KMS-11 (cell line): ENCODE data around the gene CRADD.

ENCODE experiments used
- H2AFZ ChIP-seq: fragments of 200-600 bp; sonication (generic); 2 replicates; pipeline ENCODE4 v1.6.1; 2016; ENCODE audit warnings: antibody characterized with exemption, mixed run types, low read depth
- H3K27ac ChIP-seq: fragments of 200-600 bp; sonication (generic); 2 replicates; pipeline ENCODE4 v1.6.1; 2016; ENCODE audit warnings: mild to moderate bottlenecking, mixed run types
- H3K27me3 ChIP-seq: fragments of 200-600 bp; sonication (generic); 2 replicates; pipeline ENCODE4 v1.6.1; 2017; ENCODE audit warnings: mild to moderate bottlenecking, low read depth, mixed run types, moderate library complexity; ENCODE audit not compliant: insufficient read depth
- H3K36me3 ChIP-seq: fragments of 200-600 bp; sonication (generic); 2 replicates; pipeline ENCODE4 v1.6.1; 2017; ENCODE audit warnings: mild to moderate bottlenecking, mixed run types; ENCODE audit not compliant: insufficient read depth
- H3K4me1 ChIP-seq: fragments of 200-600 bp; sonication (generic); 2 replicates; pipeline ENCODE4 v1.6.1; 2016; ENCODE audit warnings: mild to moderate bottlenecking, low read depth, mixed run types; ENCODE audit not compliant: poor library complexity, severe bottlenecking
- H3K4me2 ChIP-seq: fragments of 200-600 bp; sonication (generic); 2 replicates; pipeline ENCODE4 v1.7.0; 2016; ENCODE audit warnings: mild to moderate bottlenecking, mixed run types
- H3K4me3 ChIP-seq: fragments of 200-600 bp; sonication (generic); IDR thresholded peaks from 2 replicates; pipeline ENCODE4 v1.6.1; 2017; ENCODE audit warnings: low read depth, low read length, mixed read lengths; ENCODE audit not compliant: insufficient read depth
- H3K79me2 ChIP-seq: fragments of 200-600 bp; sonication (generic); 2 replicates; pipeline ENCODE4 v1.6.1; 2016; ENCODE audit warnings: low read depth, mixed run types; ENCODE audit not compliant: insufficient read depth
- H3K9ac ChIP-seq: fragments of 200-600 bp; sonication (generic); 2 replicates; pipeline ENCODE4 v1.6.1; 2016; ENCODE audit warnings: mild to moderate bottlenecking, mixed run types
- H4K20me1 ChIP-seq: fragments of 200-600 bp; sonication (generic); 2 replicates; pipeline ENCODE4 v1.6.1; 2016; ENCODE audit warnings: mild to moderate bottlenecking, mixed run types; ENCODE audit not compliant: insufficient read depth
- TF ChIP-seq, protein P1 (sequence below): fragments of 200-600 bp; sonication (generic); conservative IDR thresholded peaks from 2 replicates; pipeline ENCODE4 v1.6.1; 2017; ENCODE audit warnings: low read depth, mild to moderate bottlenecking, antibody characterized with exemption, low read length, moderate library complexity, mixed read lengths

Gene CRADD

DNA sequence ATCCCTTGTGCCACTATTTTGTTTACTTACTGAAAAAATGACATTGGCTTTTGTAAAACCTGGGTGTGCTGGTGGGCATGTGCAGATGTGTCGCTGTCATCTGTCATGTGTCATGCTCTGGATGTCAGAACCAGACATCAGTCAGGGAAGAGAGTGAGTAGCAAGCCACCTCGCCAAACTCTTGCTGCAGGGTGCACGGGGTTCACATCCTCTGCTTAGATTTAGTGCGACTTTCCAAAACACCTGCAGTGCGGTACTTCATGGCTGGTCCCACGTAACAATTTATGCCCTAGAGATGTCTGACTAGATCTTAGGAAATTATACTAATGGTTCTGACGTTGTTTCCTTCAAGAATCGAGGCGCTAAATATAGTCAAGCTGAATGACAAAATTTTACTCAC, 106.7 kb downstream of the CRADD start:
- H2AFZ ChIP-seq, result peak overlapping the region; percentile 20; the same call in 1 of the 2 replicates
- peak overlapping the region; percentile 52 for H3K4me2 ChIP-seq

DNA sequence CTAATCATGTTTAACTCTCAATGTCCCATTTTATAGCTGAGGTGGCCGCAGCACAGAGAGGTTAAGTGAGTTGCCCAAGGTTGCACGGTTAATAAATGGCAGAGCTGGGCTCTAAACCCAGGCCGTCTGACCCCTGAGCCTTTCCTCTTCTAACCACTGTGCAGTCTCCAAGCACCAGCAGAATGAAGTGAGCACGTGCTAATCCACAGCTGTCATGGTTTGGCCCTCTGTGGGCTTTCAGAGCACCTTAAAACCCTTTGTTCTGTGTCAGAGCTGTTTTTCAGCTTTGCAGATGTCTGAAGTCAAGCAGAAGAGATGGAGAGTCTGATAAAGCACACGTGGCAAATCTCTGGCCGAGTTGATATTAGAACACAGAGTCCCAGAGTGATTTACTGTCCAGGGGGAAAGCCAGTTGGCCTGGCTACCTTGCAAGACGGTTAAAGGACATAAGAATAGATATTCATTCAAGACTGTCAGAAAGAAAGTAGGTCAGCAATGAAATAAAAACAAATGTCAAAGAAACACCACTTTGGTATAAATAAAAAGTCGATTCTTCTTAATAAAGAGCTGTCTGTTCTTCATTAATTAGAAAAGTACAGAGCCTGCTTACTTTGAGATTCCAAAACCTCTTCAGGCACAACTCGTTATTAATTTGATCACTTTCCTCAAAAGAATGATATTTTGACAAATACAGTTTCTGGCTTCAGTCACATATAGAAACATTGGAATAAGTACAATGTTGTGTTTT, 107.3 kb downstream of the CRADD start:
- peak overlapping the region; percentile 20; the same call in 1 of the 2 replicates for H2AFZ ChIP-seq
- H3K27ac ChIP-seq, result peak overlapping the region; percentile 51
- TF ChIP-seq, protein P1, sequence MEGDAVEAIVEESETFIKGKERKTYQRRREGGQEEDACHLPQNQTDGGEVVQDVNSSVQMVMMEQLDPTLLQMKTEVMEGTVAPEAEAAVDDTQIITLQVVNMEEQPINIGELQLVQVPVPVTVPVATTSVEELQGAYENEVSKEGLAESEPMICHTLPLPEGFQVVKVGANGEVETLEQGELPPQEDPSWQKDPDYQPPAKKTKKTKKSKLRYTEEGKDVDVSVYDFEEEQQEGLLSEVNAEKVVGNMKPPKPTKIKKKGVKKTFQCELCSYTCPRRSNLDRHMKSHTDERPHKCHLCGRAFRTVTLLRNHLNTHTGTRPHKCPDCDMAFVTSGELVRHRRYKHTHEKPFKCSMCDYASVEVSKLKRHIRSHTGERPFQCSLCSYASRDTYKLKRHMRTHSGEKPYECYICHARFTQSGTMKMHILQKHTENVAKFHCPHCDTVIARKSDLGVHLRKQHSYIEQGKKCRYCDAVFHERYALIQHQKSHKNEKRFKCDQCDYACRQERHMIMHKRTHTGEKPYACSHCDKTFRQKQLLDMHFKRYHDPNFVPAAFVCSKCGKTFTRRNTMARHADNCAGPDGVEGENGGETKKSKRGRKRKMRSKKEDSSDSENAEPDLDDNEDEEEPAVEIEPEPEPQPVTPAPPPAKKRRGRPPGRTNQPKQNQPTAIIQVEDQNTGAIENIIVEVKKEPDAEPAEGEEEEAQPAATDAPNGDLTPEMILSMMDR, result no peak

More for the DNA sequence above, 106.7 kb downstream of the CRADD start:
- Histone ChIP-seq H3K36me3 (no peaks in the 10 kb centered on the region), H4K20me1 (no peaks in the 10 kb centered on the region), H3K4me3 (no peak overlapping the region), H3K9ac (no peak overlapping the region; the same call in 1 of the 2 replicates), H3K4me1 (peaks cover 37% of the 10 kb centered on the region), H3K27me3 (no peaks in the 10 kb centered on the region), H3K79me2 (no peaks in the 10 kb centered on the region), H3K27ac (peak overlapping the region; percentile 51)
- TF ChIP-seq, protein P1, result no peak

DNA sequence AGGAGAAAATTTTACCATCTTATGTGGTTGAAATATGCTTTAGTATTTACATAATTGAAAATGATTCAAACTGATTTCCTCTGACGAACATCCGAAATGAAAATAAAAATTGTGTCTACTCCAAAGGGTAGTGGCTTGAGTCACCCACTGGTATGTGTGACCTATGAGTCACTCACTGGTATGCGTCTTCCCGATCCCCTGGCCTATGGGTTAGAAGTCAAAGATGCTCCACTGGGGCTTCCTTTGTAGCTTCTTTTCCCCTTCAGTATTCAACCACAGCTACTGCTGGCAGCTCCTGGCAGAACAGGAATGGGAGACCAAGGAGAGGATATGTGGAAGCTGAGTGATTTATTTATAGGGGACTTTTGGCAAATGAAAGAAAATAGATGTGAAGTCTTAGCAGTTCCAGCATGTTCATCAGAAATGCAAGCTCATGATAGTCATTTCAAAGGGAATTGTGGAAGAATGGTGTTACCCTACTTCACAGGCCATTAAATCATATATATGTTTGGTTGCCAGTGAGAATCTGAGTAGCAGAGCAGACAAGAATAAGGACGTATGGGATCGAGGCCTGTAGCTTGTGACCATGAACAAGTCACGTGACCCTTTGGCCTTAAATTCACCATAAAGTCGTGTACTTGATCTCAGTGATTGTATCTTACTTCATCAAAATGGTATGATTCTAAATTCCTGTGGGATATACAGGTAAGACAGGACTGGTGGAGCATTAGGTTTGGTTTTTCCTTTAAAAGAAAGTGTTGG, 108.3 kb downstream of the CRADD start:
- H3K4me2 ChIP-seq, result peak overlapping the region; percentile 52

More for the DNA sequence above, 107.3 kb downstream of the CRADD start:
- no peaks in the 10 kb centered on the region for H3K79me2 ChIP-seq
- no peak overlapping the region for H3K4me3 ChIP-seq
- H4K20me1 ChIP-seq, result no peaks in the 10 kb centered on the region
- no peaks in the 10 kb centered on the region for H3K27me3 ChIP-seq
- no peak overlapping the region; the same call in 1 of the 2 replicates for H3K9ac ChIP-seq
- peak overlapping the region; percentile 52 for H3K4me2 ChIP-seq
- H3K4me1 ChIP-seq, result peaks cover 44% of the 10 kb centered on the region
- H3K36me3 ChIP-seq, result no peaks in the 10 kb centered on the region

DNA sequence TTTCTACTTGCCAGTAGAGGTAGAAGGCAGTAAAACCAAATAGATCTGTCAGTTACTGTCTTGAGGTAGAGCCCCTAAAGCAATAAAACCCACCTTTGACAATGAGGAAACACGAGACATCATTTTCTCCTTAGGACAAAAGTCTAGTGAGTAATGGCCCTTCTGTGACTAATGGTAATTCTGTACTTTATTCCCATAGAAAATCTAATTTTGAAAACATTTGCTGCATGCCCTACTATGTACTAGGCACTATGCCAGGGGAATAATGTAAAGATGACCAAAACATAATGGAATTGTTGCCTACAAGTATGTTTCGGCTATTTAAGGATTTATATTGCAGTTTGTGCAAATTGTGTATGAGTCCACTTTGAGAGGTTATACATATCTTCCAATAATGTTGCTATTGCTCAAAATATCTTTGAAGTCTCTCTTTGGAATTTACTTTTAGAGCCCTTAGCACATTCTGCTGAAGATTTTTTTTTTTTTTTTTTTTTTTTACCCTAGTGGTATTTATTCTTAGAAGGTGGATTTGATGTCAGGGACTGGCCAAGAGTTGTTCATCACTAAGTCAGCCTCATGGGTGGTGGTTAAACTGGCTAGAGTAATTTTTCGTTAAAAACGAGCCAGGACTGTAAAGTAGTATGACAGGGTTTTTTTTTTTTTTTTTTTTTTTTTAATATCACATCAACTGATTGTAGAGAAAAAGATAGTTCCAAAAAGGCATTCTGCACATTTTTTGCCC, 109.7 kb downstream of the CRADD start:
- no peak overlapping the region for H3K4me3 ChIP-seq
- H4K20me1 ChIP-seq, result no peaks in the 10 kb centered on the region
- no peaks in the 10 kb centered on the region for H3K36me3 ChIP-seq
- peaks cover 64% of the 10 kb centered on the region for H3K4me1 ChIP-seq
- H3K4me2 ChIP-seq, result no peak overlapping the region
- TF ChIP-seq, protein P1, result no peak
- H3K9ac ChIP-seq, result no peak overlapping the region
- no peaks in the 10 kb centered on the region for H3K27me3 ChIP-seq
- no peak overlapping the region for H2AFZ ChIP-seq
- H3K79me2 ChIP-seq, result no peaks in the 10 kb centered on the region
- no peak overlapping the region for H3K27ac ChIP-seq

More for the DNA sequence above, 108.3 kb downstream of the CRADD start:
- Histone ChIP-seq H3K4me3 (no peak overlapping the region), H3K27ac (peak overlapping the region; percentile 51; the same call in 1 of the 2 replicates), H3K27me3 (no peaks in the 10 kb centered on the region), H3K36me3 (no peaks in the 10 kb centered on the region), H3K4me1 (peaks cover 53% of the 10 kb centered on the region), H3K9ac (no peak overlapping the region; the same call in 1 of the 2 replicates), H4K20me1 (no peaks in the 10 kb centered on the region), H3K79me2 (no peaks in the 10 kb centered on the region), H2AFZ (no peak overlapping the region)
- TF ChIP-seq, protein P1, result no peak
